GM19238 (cell line): ENCODE results near the gene APOBEC3B.
"Not testable (repeated sequence)": the region's sequence is repeated elsewhere in the genome, so short reads cannot be mapped to it uniquely, and the experiment has no call there.

ENCODE experiments used
- DNase-seq: peaks from one replicate; pipeline ENCODE4 v3.0.0; 2011; ENCODE audit warnings: low spot score; ENCODE audit not compliant: insufficient read length

Gene APOBEC3B

DNA sequence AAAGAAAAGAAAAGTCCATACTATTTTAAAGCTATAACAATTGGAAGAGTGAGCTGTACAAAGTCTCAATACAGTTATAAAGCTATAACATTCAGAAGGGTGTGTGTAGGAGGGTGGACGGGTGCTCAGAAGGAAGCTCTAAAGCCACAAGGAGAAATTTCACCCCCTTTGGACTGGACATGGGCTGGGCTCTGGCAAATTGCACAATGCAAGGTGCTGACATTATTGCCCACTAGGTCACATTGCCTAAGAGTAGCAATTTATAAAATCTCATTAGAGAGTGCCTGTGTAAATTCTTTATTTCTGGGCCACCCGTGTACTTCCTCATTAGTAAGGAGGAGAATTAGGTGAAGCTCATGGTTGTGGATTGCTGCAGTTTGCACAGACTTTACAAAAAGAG, 30.4 kb upstream of the APOBEC3B start:
- DNase-seq: no peak

DNA sequence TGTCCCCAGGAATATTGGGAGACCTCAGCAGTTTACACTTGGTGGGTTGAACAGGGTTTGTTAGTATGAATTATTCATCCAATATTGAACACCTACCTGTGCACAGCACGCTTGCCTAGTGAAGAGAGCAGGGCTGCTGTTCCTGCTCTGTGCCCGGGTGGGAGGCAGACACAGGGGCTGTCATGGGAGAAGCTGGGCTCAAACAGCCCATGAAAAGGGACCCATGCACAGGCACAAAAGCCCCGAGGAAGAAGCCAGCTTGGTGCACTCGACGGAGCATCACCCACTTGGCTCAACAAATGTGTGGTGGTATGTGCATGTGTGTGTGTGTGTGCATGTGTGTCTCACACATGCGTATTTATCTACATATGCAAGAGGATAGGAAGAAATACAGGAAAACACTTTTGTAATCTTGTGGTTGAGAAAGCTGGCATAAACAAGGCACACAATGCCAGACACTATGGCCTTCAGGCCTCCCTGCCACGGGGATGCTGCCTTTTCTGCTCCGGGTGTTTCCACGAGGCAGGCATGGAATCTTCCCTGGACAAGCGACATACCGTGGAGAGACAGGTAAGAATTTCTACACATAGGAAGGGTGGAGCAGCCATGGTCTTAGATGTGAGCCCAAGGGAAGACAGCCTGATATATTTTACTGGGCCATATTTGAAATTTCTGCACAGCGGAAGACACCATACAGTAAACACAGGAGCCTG, 29.7 kb upstream of the APOBEC3B start:
- no peak for DNase-seq

DNA sequence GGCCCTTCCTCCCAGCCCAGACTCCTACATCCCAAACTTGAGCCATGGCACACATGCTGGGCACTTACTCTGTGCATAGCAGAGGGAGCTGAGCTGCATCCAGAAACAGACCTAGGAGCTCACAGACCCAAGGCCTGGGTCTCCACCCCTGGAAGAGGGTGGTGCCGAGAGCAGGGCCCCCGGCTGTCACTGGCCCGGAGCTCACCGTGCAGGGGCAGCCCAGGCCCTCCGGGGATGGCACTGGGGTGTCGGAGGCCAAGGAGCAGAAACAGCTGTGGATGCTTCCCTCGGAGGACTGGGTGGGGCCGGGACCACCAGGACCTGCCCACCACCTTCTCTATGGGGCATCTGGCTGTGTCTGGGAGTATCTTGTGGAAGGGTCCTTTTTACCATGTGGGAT, 29.1 kb upstream of the APOBEC3B start:
- no peak for DNase-seq

DNA sequence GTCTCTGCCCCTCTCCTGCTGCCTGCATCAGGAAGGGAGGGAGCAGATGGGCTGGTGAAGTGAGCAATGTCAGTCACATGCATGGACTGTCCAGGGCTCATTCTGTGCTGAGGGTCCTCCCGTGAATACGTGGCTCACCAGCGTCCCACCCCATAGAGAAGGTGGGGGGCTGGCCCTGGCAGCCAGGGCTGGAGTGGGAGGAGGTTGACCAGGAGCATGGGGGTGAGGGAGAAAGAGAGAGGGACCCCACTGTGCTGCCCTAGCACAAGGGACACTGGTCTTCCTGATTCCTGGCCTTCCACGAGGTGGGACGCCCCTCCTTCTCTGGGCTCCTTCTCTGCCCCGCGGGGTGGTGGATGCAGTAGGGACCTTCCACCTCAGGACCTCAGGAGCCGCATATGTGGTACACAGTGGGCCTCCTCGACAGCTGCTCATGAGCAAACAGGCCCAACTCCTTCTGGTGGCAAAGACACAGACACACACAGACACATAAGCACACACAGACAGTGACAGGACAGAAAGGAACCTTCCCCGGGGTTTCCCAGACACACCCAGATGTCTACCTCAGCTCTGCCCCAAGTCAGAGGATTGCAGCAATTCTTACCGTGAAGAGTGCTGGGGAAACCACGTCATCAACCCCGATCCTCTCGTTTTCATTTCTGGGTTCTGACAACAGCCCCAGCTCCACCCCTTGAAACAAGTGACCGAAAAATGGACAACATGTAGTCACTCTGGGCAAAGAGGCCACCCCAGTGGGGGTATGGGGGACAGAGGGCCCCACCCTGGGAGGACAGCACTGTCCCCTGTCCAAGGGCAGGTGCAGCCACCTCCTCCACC, 28.4 kb upstream of the APOBEC3B start:
- peak; percentile 85 for DNase-seq

GRCh38 chr22:38954414-38955043, 27.6 kb upstream of the APOBEC3B start:
- DNase-seq: no peak

- DNase-seq: no peak
Observed at GRCh38 chr22:38955250-38955905, 26.8 kb upstream of the APOBEC3B start.

DNA sequence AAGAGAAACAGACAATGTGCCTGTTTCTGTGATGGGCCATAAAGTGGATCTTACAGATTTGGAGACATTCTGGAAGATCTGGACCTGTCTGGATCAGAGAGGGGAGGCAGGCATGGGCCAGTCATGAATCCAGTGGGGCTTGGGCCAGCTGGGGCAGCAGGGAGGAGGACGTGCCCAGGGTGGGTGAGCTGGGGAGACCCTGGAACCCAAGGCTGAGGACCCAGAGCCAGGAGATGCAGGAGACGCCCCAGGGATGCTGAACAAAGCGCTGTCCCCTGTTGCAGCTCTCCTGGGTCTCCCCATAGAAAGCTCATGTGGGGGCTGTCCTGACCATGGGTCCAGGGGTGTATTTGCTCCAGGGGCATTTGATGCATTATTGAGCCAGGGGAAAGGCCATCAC, 26.2 kb upstream of the APOBEC3B start:
- DNase-seq: no peak

GRCh38 chr22:38956551-38956950, 25.6 kb upstream of the APOBEC3B start:
- no peak for DNase-seq

- no peak for DNase-seq
Observed at GRCh38 chr22:38957046-38957770, 24.9 kb upstream of the APOBEC3B start, which contains the start of gene APOBEC3A. TSS of gene APOBEC3A (plus strand) at chr22:38957609. CDS start at chr22:38957692, 83 bp downstream.

DNA sequence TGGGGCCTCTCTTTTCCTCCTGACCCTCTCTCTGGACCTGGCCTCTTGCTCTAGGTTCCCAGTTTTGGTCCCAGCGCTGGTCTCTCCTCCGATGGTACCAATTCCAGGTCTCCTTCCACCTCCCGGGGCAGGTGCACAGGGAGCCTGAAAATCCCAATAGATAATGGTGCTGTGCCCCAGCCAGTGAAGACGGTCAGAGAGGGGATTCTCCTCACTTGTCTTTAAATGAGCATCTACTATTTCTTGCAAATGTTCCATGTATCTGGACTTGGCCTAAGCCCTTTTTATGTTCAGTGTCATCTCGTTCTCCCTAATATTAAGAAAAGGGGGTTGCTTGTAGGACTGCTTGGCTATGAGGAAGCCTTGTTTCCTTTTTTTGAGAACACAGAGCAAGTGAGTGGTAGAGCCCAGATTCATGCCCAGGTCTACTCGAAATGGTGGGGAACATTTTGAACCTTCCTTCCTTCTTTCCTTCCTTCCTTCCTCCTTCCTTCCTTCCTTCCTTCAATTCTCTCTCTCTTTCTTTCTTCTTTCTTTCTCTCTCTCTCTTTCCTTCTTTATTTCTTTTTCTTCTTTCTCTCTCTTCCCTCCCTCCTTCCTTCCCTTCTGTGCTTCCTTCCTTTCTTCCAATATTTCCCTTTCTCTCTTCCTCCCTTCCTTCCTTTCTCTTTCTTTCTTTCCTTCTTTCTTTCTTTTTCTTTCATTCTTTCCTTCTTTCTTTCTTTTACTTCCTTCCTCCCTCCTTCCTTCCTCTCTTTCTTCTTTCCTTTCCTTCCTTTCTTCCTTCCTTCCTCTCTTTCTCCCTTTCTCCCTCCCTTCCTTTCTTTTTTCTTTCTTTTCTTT, 24.1 kb upstream of the APOBEC3B start:
- DNase-seq: no peak

DNA sequence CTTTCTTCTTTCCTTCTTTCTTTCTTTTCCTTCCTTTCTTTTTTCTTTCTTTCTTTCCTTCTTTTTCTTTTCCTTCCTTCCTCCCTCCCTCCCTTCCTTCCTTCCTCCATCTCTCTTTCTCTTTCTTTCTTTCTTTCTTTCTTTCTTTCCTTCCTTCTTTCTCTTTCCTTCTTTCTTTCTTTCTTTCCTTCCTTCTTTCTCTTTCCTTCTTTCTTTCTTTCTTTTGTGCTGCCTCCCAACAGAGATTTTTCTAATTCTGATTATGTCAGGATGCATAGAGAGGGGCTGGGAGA, 23.6 kb upstream of the APOBEC3B start:
- DNase-seq: not testable (repeated sequence)

DNA sequence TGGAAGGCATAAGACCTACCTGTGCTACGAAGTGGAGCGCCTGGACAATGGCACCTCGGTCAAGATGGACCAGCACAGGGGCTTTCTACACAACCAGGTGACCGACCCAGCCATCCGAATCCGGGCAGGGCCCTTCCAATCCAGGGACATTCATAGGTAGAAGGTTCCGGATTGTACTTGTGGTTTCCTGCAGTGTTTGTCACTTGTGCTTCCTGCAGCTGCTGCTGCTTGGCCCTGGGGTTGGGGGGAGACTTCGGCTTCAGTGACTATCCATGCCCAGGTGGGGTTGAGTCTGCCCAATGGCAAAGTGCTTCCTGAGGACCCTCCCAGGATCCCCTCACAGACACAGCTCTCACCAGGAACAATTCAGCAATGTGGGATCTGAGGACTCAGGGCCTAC, 22.6 kb upstream of the APOBEC3B start:
- DNase-seq: no peak

DNA sequence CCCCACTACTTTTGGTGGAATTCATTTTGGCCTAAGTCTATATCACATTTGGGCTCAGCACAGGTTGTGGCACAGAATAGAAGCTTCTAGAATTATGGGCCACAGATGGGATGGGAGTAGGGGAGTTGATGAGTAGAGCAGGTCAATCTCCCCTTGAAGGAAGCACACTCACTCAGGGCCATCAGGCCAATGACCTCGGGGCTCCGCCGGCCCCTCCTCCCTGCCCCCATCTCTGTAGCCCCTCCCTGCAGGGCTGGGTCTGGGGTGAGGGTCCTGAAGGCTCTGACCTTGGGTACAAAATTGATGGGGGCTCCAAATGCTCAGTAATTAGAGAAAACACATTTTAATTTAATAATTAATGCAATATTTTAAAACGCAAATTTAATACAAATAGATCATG, 21.5 kb upstream of the APOBEC3B start:
- DNase-seq: not testable (repeated sequence)

DNA sequence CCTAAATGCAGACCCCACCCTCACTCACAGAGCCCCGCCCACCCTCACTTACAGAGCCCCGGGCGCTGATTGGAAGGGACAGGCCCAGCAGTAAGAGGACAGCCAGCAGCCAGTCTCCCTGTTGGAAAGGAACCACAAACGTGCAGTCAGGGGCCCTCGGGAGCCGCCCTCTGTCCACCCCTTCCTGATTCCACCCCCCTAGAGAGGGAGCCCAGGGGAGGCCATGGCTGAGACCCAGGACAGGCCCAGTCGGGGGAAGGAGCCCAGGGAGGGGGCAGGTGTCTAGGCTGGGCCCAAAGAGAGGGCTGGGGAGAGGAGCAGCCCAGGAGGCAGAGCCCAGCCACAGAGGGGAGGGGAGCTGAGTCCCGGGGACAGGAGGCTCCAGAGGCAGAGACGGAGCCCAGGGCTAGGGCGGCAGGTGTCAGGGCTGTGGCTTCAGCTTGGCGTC, 18.8 kb upstream of the APOBEC3B start:
- not testable (repeated sequence) for DNase-seq

GRCh38 chr22:38963872-38964271, 18.3 kb upstream of the APOBEC3B start:
- DNase-seq: no peak

GRCh38 chr22:38964306-38964705, 17.8 kb upstream of the APOBEC3B start:
- no peak for DNase-seq

DNA sequence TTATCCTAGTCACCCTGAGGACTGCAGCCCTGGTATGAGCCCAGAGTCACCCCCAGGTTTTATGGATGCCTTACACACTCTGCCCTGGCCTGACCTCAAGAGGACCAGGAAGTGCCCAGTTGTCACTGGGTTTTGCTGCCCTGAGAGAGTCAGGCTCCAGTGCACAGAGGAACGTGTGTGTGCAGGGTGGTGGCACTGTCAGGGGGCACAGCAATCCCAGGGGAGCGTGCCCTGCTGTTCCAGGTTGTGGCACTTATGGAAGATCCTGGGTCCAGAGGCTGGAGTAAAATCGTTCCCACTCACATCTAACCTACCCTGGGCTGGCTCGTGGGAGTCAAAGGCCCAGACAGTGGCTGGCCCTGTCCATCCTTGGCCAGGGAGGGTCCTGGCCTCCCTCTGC, 17.2 kb upstream of the APOBEC3B start:
- DNase-seq: no peak

DNA sequence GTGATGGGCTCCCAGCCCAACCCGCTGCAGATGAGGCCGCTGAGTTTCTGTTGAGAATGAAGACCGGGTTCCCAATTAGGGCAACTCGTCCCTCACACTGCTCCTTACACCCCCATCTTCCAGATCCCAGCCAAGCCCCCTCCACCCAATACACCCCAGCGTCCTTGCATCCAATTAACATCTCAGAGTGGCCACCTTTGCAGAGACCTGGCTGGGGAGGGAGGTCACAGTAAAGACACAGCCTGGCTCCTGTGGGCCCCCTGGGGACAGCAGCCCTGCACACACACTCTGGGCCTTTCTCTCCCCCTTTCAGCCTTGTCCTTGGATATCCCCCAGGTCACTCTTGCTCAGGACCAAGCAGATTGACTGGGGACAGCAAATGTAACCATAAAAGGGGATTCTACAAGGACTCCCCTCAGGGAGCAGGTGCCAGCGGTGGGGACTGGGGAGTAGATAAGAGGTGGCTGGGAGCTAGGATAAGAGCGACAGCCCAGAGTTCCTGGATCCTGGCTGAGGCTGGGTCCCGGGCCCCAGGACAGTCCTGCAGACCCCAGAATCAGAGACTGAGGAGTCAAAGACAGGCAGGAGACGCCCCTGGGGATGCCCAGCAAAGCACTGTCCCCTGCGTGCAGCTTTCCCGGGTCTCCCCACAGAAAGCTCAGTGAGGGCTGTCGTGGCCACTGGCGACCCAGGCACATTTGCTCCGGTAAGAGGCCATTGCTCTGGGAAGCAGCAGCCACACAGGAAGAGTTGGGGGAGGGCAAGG, 16.4 kb upstream of the APOBEC3B start:
- DNase-seq: no peak

GRCh38 chr22:38966380-38966702, 15.8 kb upstream of the APOBEC3B start:
- DNase-seq: no peak

DNA sequence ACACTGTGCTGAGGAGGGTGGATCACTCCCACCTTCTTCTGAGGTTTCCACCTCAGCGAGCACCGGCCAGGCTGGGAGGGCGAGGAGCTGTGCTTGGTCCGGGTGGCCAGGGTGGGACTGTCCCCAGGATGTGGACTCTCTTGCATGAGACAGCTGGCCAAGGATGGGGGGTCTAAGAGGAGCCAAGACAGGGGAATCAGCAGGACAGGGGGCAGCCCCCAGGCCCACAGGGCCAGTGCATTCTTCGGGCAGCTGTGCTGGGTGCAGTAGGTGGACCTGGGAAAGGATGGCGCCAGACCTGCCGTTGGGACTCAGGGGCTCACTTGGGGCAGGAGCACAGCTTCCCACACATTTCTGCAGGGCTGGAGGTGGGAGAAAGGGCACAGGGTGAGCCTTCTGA, 15.2 kb upstream of the APOBEC3B start:
- DNase-seq: no peak
